Measurements from ENCODE around the gene CLK3. TPM values are rescaled to one million over a fixed set of nuclear protein-coding genes. Genes with fewer than 3 reads are reported as not detected.

CLK3 gene
- total and polyA plus RNA-seq, 2 of the 8 experiments (the other 6 are each of a cell fraction or from before 2014, with no cell fraction given), result 43.5 to 67.3 TPM

- Histone ChIP-seq H3K56ac (replicated peaks; ENCODE audit: insufficient read length, low read depth, low read length) (no peak overlapping the region), H3K79me2 (ENCODE audit: control insufficient read depth in 1 of 2, insufficient read depth in 2 of 2, low read length in 2 of 2) (no peaks in the 10 kb centered on the region), H2BK20ac (ENCODE audit: low read length) (no peak overlapping the region), H2BK120ac (replicated peaks; ENCODE audit: low read depth, low read length) (no peak overlapping the region), H2BK5ac (ENCODE audit: low read depth, low read length) (no peak overlapping the region), H4K8ac (ENCODE audit: extremely low read depth, insufficient read depth, low read length) (no peak overlapping the region), H2BK12ac (ENCODE audit: low read depth, low read length) (no peak overlapping the region), H4K91ac (replicated peaks; ENCODE audit: insufficient read length, low read length) (no peak overlapping the region), H3K18ac (ENCODE audit: extremely low read depth, low read length) (no peak overlapping the region), H3K9me3 (ENCODE audit: insufficient read depth in 2 of 2, low read depth in 1 of 2, low read length in 1 of 2) (no peaks in the 10 kb centered on the region), H3K36me3 (ENCODE audit: control insufficient read depth in 2 of 4, insufficient read depth in 4 of 4, low read length in 3 of 4) (no peaks in the 10 kb centered on the region), H3K9ac (replicated peaks in 1 of 4; ENCODE audit: extremely low read depth in 1 of 4, low read depth in 3 of 4, low read length in 3 of 4) (no peak overlapping the region), H3K27ac (ENCODE audit: low read depth, low read length) (no peak overlapping the region), H3K79me1 (ENCODE audit: low read depth, low read length) (no peaks in the 10 kb centered on the region), H2AK5ac (ENCODE audit: low read depth, low read length) (no peak overlapping the region), H3K14ac (ENCODE audit: insufficient read length) (no peak overlapping the region), H4K5ac (ENCODE audit: insufficient read length, low read depth, low read length) (no peak overlapping the region), H2BK15ac (ENCODE audit: low read length) (no peak overlapping the region), H2AFZ (ENCODE audit: low read length) (no peak overlapping the region), H3K4me1 (replicated peaks in 1 of 4; ENCODE audit: control insufficient read depth in 3 of 4, insufficient read depth in 4 of 4, low read length in 3 of 4) (no peaks in the 10 kb centered on the region; a peak in 3 of 7 replicates), H3K27me3 (replicated peaks in 1 of 4; ENCODE audit: control insufficient read depth in 3 of 4, extremely low read depth in 1 of 4, insufficient read depth in 3 of 4, low read length in 3 of 4) (peaks cover 0 to 3% (median 0%) of the 10 kb centered on the region in 4 experiments; a peak in 2 of 7 replicates), H3K4me3 (ENCODE audit: extremely low read depth in 1 of 4, insufficient read depth in 2 of 4, low read depth in 3 of 4, low read length in 4 of 4) (no peak overlapping the region), H3K4me2 (ENCODE audit: insufficient read depth in 1 of 2, low read depth in 2 of 2, low read length in 2 of 2) (no peak overlapping the region), H3K23me2 (ENCODE audit: low read depth, low read length) (no peaks in the 10 kb centered on the region), H3K23ac (ENCODE audit: insufficient read length) (no peak overlapping the region), H3K4ac (replicated peaks; ENCODE audit: insufficient read length, low read depth, low read length) (no peak overlapping the region), H4K20me1 (replicated peaks in 1 of 2; ENCODE audit: control insufficient read depth in 1 of 2, insufficient read depth in 2 of 2, low read length in 2 of 2) (peaks cover 0 to 4% of the 10 kb centered on the region in 2 experiments)
- ChIA-PET POLR2A (ENCODE audit: partially characterized antibody) (interaction anchor here (0.6 to 9.3 kb wide), 3 partner anchors 5 to 227 kb away, joined by 3 to 122 read pairs (median 3); partner anchors contain the start of gene CLK3), CTCF (ENCODE audit: partially characterized antibody) (interaction anchor here (0.6 kb wide), 2 partner anchors 53 to 615 kb away, joined by 3 read pairs; no protein-coding TSS in a partner anchor)
- WGBS, 2 experiments (ENCODE audit: extremely low coverage in 1 of 2, insufficient coverage in 1 of 2, insufficient read length in 1 of 2, insufficient replicate concordance in 2 of 2, low coverage in 1 of 2, low lambda C conversion rate in 2 of 2, missing lambda C conversion rate in 1 of 2), result 89% methylated on average over 1 of the region's 1 CpG; no CpG with 5 or more reads in 1 of the 2 experiments
- FAIRE-seq, result no peak
- no peak for DNase-seq (ENCODE audit: low read depth in 1 of 2, low spot score in 2 of 2)
- no peak for TF ChIP-seq EGR1 (IDR thresholded peaks at IDR 0.05; ENCODE audit: borderline replicate concordance, low read depth, low read length)
- no peak for TF ChIP-seq BCL11A (IDR thresholded peaks at IDR 0.05; ENCODE audit: low read depth in 2 of 2, low read length in 2 of 2)
- no peak for TF ChIP-seq PHF8 (conservative IDR thresholded peaks at IDR 0.05; ENCODE audit: low read depth, low read length)
- no peak for TF ChIP-seq SIN3A (conservative IDR thresholded peaks at IDR 0.05 in 1 of 2, IDR thresholded peaks at IDR 0.05 in 1 of 2; ENCODE audit: low read depth in 1 of 2, low read length in 2 of 2)
- no peak for TF ChIP-seq CHD2 (IDR thresholded peaks at IDR 0.05; ENCODE audit: low read length)
- TF ChIP-seq ATF2 (IDR thresholded peaks at IDR 0.05; ENCODE audit: low read length), result no peak
- TF ChIP-seq TAF1 (IDR thresholded peaks at IDR 0.05; ENCODE audit: low read depth, low read length), result no peak
- TF ChIP-seq BRCA1 (IDR thresholded peaks at IDR 0.05; ENCODE audit: low read depth, low read length), result no peak
- TF ChIP-seq TAF7 (optimal IDR thresholded peaks at IDR 0.05; ENCODE audit: borderline replicate concordance, low read depth, low read length), result no peak
- TF ChIP-seq SIRT6 (IDR thresholded peaks at IDR 0.05; ENCODE audit: low read length), result no peak
- TF ChIP-seq JUN (IDR thresholded peaks at IDR 0.05; ENCODE audit: low read depth, low read length), result no peak
- no peak for TF ChIP-seq HDAC6 (IDR thresholded peaks at IDR 0.05; ENCODE audit: low read depth, low read length)
- no peak for TF ChIP-seq SRF (IDR thresholded peaks at IDR 0.05; ENCODE audit: low read depth, low read length)
- no peak for TF ChIP-seq SIX5 (IDR thresholded peaks at IDR 0.05; ENCODE audit: low read depth, low read length)
Observed at GRCh38 chr15:74605795-74606150, 9.9 kb upstream of the CLK3 start.

Data from H1 (cell line).